ENCODE data around the gene CAV2. TPM values are rescaled to one million over a fixed set of nuclear protein-coding genes. Genes with fewer than 3 reads are reported as not detected.

The CAV2 gene
- polyA plus RNA-seq, 1 of the 3 experiments (the other 2 are of a cell fraction) = 182 TPM

- Histone ChIP-seq H3K27ac (ENCODE audit: low read depth in 2 of 2, low read length in 1 of 2) (peak overlapping the region in 1 of 2 experiments; percentile 79; a peak in 3 of 4 replicates), H3K4me3 (ENCODE audit: low read depth in 2 of 2, low read length in 1 of 2) (no peak overlapping the region), H3F3A (replicated peaks; ENCODE audit: insufficient read depth) (peaks cover 58% of the 10 kb centered on the region), H2AFZ (ENCODE audit: low read depth) (no peak overlapping the region), H3K79me2 (ENCODE audit: insufficient read depth) (peaks cover 100% of the 10 kb centered on the region), H3K36me3 (replicated peaks in 1 of 2; ENCODE audit: control insufficient read depth in 1 of 2, insufficient read depth in 2 of 2, low read length in 1 of 2) (peaks cover 58 to 69% of the 10 kb centered on the region in 2 experiments), H3K4me1 (ENCODE audit: control insufficient read depth in 1 of 2, insufficient read depth in 2 of 2, low read depth in 1 of 2, low read length in 1 of 2) (peaks cover 2 to 88% of the 10 kb centered on the region in 2 experiments), H3K4me2 (0 out of 2 replicates have a peak overlapping the region, but pooled peaks have one; percentile 13), H3K27me3 (ENCODE audit: insufficient read depth) (no peaks in the 10 kb centered on the region), H3K9me3 (no peaks in the 10 kb centered on the region), H3K9ac (no peak overlapping the region), H4K20me1 (ENCODE audit: insufficient read depth) (peaks cover 22% of the 10 kb centered on the region), H3K9me2 (no peaks in the 10 kb centered on the region)
- ChIA-PET POLR2A (no interaction called here), CTCF (interaction anchor here (0.9 kb wide), 1 partner anchor 366 kb away, joined by 3 read pairs; no protein-coding TSS in a partner anchor)
- DNase-seq = no peak
- TF ChIP-seq USF1 (IDR thresholded peaks at IDR 0.05; ENCODE audit: borderline replicate concordance, low read depth) = no peak
- TF ChIP-seq FOSL2 (IDR thresholded peaks at IDR 0.05; ENCODE audit: borderline replicate concordance, low read depth) = no peak
- no peak for TF ChIP-seq TEAD4 (IDR thresholded peaks at IDR 0.05; ENCODE audit: borderline replicate concordance, insufficient read depth)
Observed at GRCh38 chr7:116540743-116541142, 41.2 kb downstream of the CAV2 start.

DNA sequence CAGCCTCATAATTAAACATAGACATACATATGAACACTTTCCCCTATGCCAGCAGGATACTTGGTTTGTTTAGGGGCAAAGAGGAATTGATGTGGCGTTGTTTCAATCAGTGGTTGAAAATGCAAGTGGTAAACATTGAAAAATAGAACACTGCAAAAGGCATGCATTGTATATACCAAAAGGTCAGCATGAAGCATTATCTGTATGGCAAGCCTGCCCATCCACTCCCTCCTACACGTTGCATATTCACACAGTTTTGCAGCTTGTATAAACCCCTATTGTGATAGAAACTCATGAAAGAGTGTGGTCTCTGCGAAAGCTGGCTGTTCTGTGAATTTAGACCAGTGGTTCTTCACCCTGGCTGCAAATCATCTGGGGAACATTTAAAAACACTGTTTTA is 42.4 kb downstream of the CAV2 start:
- H3K27me3 ChIP-seq (ENCODE audit: insufficient read depth) = no peaks in the 10 kb centered on the region
- no peaks in the 10 kb centered on the region for H3K9me3 ChIP-seq
- peak overlapping the region in 1 of 2 experiments; percentile 79; a peak in 3 of 4 replicates for H3K27ac ChIP-seq (ENCODE audit: low read depth in 2 of 2, low read length in 1 of 2)
- 43% methylated on average over 3 of the region's 3 CpGs for WGBS (ENCODE audit: low lambda C conversion rate)
- peaks cover 61% of the 10 kb centered on the region for H3F3A ChIP-seq (replicated peaks; ENCODE audit: insufficient read depth)
- H3K4me2 ChIP-seq = peak overlapping the region; percentile 13
- ChIA-PET CTCF (no interaction called here), POLR2A (no interaction called here)
- peaks cover 100% of the 10 kb centered on the region for H3K79me2 ChIP-seq (ENCODE audit: insufficient read depth)
- no peak overlapping the region for H3K4me3 ChIP-seq (ENCODE audit: low read depth in 2 of 2, low read length in 1 of 2)
- H2AFZ ChIP-seq (ENCODE audit: low read depth) = no peak overlapping the region
- peaks cover 55 to 68% of the 10 kb centered on the region in 2 experiments for H3K36me3 ChIP-seq (replicated peaks in 1 of 2; ENCODE audit: control insufficient read depth in 1 of 2, insufficient read depth in 2 of 2, low read length in 1 of 2)
- H3K9me2 ChIP-seq = no peaks in the 10 kb centered on the region
- no peak for DNase-seq
- peaks cover 22% of the 10 kb centered on the region for H4K20me1 ChIP-seq (ENCODE audit: insufficient read depth)
- peak overlapping the region; percentile 29 for H3K9ac ChIP-seq
- peaks cover 0 to 98% of the 10 kb centered on the region in 2 experiments for H3K4me1 ChIP-seq (ENCODE audit: control insufficient read depth in 1 of 2, insufficient read depth in 2 of 2, low read depth in 1 of 2, low read length in 1 of 2)
- TF ChIP-seq SMC3 (IDR thresholded peaks at IDR 0.05; ENCODE audit: low read depth, low read length) = no peak
- no peak for TF ChIP-seq TCF12 (IDR thresholded peaks at IDR 0.05)
- no peak for TF ChIP-seq TAF1 (IDR thresholded peaks at IDR 0.05; ENCODE audit: borderline replicate concordance, low read depth, low read length)
- no peak for TF ChIP-seq TEAD4 (IDR thresholded peaks at IDR 0.05; ENCODE audit: borderline replicate concordance, insufficient read depth)
- TF ChIP-seq CTCF (IDR thresholded peaks at IDR 0.05) = no peak
- TF ChIP-seq, protein P1, sequence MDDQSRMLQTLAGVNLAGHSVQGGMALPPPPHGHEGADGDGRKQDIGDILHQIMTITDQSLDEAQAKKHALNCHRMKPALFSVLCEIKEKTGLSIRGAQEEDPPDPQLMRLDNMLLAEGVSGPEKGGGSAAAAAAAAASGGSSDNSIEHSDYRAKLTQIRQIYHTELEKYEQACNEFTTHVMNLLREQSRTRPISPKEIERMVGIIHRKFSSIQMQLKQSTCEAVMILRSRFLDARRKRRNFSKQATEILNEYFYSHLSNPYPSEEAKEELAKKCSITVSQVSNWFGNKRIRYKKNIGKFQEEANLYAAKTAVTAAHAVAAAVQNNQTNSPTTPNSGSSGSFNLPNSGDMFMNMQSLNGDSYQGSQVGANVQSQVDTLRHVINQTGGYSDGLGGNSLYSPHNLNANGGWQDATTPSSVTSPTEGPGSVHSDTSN (IDR thresholded peaks at IDR 0.05) = no peak
- no peak for TF ChIP-seq YY1 (IDR thresholded peaks at IDR 0.05; ENCODE audit: low read depth)
- no peak; the same call in 1 of the 2 replicates for TF ChIP-seq POLR2AphosphoS5 (IDR thresholded peaks at IDR 0.05; ENCODE audit: low read depth, low read length)
- no peak for TF ChIP-seq MEF2A (IDR thresholded peaks at IDR 0.05; ENCODE audit: borderline replicate concordance, low read depth)
- TF ChIP-seq, protein P2, sequence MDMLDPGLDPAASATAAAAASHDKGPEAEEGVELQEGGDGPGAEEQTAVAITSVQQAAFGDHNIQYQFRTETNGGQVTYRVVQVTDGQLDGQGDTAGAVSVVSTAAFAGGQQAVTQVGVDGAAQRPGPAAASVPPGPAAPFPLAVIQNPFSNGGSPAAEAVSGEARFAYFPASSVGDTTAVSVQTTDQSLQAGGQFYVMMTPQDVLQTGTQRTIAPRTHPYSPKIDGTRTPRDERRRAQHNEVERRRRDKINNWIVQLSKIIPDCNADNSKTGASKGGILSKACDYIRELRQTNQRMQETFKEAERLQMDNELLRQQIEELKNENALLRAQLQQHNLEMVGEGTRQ (IDR thresholded peaks at IDR 0.05; ENCODE audit: borderline replicate concordance, low read depth, low read length) = no peak
- no peak for TF ChIP-seq IRF3 (IDR thresholded peaks at IDR 0.05; ENCODE audit: low read depth, low read length)
- no peak for TF ChIP-seq RCOR1 (IDR thresholded peaks at IDR 0.05; ENCODE audit: low read length)
- TF ChIP-seq ELF1 (IDR thresholded peaks at IDR 0.05) = no peak
- TF ChIP-seq, protein P3, sequence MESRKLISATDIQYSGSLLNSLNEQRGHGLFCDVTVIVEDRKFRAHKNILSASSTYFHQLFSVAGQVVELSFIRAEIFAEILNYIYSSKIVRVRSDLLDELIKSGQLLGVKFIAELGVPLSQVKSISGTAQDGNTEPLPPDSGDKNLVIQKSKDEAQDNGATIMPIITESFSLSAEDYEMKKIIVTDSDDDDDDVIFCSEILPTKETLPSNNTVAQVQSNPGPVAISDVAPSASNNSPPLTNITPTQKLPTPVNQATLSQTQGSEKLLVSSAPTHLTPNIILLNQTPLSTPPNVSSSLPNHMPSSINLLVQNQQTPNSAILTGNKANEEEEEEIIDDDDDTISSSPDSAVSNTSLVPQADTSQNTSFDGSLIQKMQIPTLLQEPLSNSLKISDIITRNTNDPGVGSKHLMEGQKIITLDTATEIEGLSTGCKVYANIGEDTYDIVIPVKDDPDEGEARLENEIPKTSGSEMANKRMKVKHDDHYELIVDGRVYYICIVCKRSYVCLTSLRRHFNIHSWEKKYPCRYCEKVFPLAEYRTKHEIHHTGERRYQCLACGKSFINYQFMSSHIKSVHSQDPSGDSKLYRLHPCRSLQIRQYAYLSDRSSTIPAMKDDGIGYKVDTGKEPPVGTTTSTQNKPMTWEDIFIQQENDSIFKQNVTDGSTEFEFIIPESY (IDR thresholded peaks at IDR 0.05; ENCODE audit: borderline replicate concordance, low read depth) = no peak
- no peak for TF ChIP-seq SIN3A (IDR thresholded peaks at IDR 0.05; ENCODE audit: borderline replicate concordance, low read depth, low read length)
- TF ChIP-seq NFIC (IDR thresholded peaks at IDR 0.05; ENCODE audit: borderline replicate concordance) = no peak

Measured in SK-N-SH (cell line).